MCF 10A (cell line): ENCODE results near the gene SUSD2. TPM values are rescaled to one million over a fixed set of nuclear protein-coding genes. Genes with fewer than 3 reads are reported as not detected.

Source experiments
- BruUV-seq: library from RNA; stranded (reverse); fragments of 400-500 nt; replicated peaks from 2 replicates; lab custom pipeline; 2021; lab: Mats Ljungman, UMichigan
- CTCF ChIA-PET: fragments of 300-600 bp; sonication (Branson Sonifier 250); formaldehyde crosslinking; extraction: SDS; loops from one replicate; lab custom pipeline; 2021; ENCODE audit warnings: antibody characterized with exemption, inconsistent platforms; lab: Yijun Ruan, JAX
- POLR2A ChIA-PET: fragments of 300-600, 350-650 bp; sonication (Branson Sonifier 250); formaldehyde crosslinking; extraction: SDS; loops from one replicate; lab custom pipeline; 2020; ENCODE audit warnings: antibody characterized with exemption, inconsistent platforms; lab: Yijun Ruan, JAX
- DNase-seq: peaks from one replicate; pipeline ENCODE4 v3.0.0-alpha.2; 2018; ENCODE audit not compliant: unreplicated experiment
- H3K27ac Mint-ChIP-seq: one replicate; pipeline ENCODE4 v1.8.0; 2022; ENCODE audit warnings: mild to moderate bottlenecking, low read depth, mixed read lengths; ENCODE audit not compliant: unreplicated experiment
- H3K27me3 Mint-ChIP-seq: one replicate; pipeline ENCODE4 v1.8.0; 2022; ENCODE audit warnings: mixed read lengths; ENCODE audit not compliant: insufficient read depth, unreplicated experiment
- H3K36me3 Mint-ChIP-seq: one replicate; pipeline ENCODE4 v1.8.0; 2022; ENCODE audit warnings: mild to moderate bottlenecking, moderate library complexity, mixed read lengths; ENCODE audit not compliant: insufficient read depth, unreplicated experiment
- H3K4me1 Mint-ChIP-seq: one replicate; pipeline ENCODE4 v1.8.0; 2022; ENCODE audit warnings: mixed read lengths; ENCODE audit not compliant: insufficient read depth, unreplicated experiment
- H3K4me3 Mint-ChIP-seq: one replicate; pipeline ENCODE4 v1.8.0; 2022; ENCODE audit warnings: mild to moderate bottlenecking, moderate library complexity, mixed read lengths; ENCODE audit not compliant: unreplicated experiment
- H3K9me3 Mint-ChIP-seq: one replicate; pipeline ENCODE4 v1.8.0; 2022; ENCODE audit warnings: mixed read lengths; ENCODE audit not compliant: unreplicated experiment
- CTCF ChIP-seq: fragments of 200-600 bp; IDR thresholded peaks from one replicate; pipeline ENCODE4 v1.8.0; 2022; ENCODE audit warnings: antibody characterized with exemption, mild to moderate bottlenecking; ENCODE audit not compliant: unreplicated experiment
- intact Hi-C: fragments of 100-400 bp; cut with micrococcal nuclease; formaldehyde crosslinking; loops from 2 replicates; pipeline ENCODE4 v1.14.1; 2022
- total RNA-seq: library from RNA; stranded (reverse); gene quantifications from 2 replicates; pipeline ENCODE4 v1.2.3, GENCODE V29; 2022

Gene SUSD2
- total RNA-seq, 1 experiment from 2014 or later: 32.8 TPM

DNA sequence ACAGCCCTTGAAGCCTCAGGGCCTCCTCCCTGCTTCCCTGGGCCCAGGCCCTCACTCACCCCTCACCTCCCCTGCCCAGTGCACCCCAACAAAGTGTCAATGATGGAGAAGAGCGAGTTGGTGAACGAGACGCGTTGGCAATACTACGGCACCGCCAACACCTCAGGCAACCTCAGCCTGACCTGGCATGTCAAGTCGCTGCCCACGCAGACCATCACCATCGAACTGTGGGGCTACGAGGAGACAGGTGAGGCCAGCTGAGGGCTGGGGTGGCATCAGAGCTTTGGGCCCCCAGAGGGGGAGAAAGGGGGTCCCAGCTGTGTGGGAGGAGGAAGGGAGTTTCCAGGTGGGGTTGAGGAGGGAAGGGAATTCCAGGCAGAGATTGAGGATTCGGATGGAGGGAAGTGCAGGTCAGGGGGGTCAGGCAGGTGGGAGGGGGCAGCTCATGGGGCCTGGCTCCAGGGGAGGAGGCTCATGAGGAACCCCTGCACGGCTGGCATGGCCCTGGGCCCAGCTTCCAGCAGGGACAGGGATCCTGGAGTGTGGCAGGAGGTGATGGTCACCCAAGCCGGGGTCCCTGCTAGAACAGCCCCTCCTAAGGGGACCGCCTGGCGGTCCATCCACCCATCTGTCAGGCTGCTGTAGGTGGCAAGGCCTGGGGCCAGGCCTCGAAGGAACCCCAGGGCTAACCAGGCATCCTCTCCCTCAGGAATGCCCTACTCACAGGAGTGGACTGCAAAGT, 2.9 kb downstream of the SUSD2 start:
- H3K27me3 Mint-ChIP-seq: no peaks in the 10 kb centered on the region
- intact Hi-C loops: no loop called here
- no TSS peak for BruUV-seq
- H3K4me3 Mint-ChIP-seq: no peak overlapping the region
- no peak for TF ChIP-seq CTCF
- no peaks in the 10 kb centered on the region for H3K9me3 Mint-ChIP-seq
- peaks cover 7% of the 10 kb centered on the region for H3K36me3 Mint-ChIP-seq
- no peak for DNase-seq
- no peak overlapping the region for H3K27ac Mint-ChIP-seq
- H3K4me1 Mint-ChIP-seq: peaks cover 11% of the 10 kb centered on the region
- CTCF ChIA-PET: interaction anchor here (0.7 to 1.1 kb wide), 3 partner anchors 10 to 63 kb away, joined by 3 to 5 read pairs (median 3); no protein-coding TSS in a partner anchor
- POLR2A ChIA-PET: no interaction called here

- TF ChIP-seq CTCF: no peak
- no peaks in the 10 kb centered on the region for H3K9me3 Mint-ChIP-seq
- H3K27ac Mint-ChIP-seq: no peak overlapping the region
- no peaks in the 10 kb centered on the region for H3K27me3 Mint-ChIP-seq
- DNase-seq: no peak
- peaks cover 7% of the 10 kb centered on the region for H3K36me3 Mint-ChIP-seq
- intact Hi-C loops: loop anchor here (5.0 kb wide), 1 partner anchor 203 kb away; the partner anchor contains the start of gene GSTT2
- CTCF ChIA-PET: interaction anchor here (0.6 to 1.1 kb wide), 2 partner anchors 33 to 62 kb away, joined by 3 read pairs; no protein-coding TSS in a partner anchor
- H3K4me1 Mint-ChIP-seq: peaks cover 19% of the 10 kb centered on the region
- H3K4me3 Mint-ChIP-seq: no peak overlapping the region
- TSS peak; percentile 9 for BruUV-seq
- POLR2A ChIA-PET: no interaction called here
These were observed 3.8 kb downstream of the SUSD2 start for GRCh38 chr22:24185001-24185500.

DNA sequence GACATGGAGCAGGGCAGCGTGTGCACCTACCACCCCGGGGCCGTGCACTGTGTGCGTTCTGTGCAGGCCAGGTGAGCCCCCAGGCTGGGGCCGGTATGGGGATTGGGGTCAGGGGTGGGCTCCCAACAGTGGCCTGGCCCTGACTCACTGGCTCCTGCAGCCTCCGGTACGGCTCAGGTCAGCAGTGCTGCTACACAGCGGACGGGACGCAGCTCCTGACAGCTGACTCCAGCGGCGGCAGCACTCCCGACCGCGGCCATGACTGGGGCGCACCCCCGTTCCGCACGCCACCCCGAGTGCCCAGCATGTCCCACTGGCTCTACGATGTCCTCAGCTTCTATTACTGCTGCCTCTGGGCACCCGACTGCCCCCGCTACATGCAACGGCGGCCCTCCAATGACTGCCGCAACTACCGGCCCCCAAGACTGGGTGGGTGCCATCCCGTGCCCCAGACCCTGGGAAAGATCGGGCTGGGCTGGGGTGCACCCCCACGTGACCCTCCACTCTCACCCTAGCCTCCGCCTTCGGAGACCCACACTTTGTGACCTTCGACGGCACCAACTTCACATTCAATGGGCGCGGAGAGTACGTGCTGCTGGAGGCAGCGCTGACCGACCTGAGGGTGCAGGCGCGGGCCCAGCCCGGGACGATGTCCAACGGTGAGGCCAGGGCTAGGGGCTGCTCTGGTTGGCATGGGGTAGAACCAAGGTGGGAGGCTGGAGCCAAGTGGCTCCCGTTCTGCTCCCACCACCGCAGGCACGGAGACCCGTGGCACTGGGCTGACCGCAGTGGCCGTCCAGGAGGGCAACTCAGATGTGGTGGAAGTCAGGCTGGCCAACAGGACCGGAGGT, 4.4 kb downstream of the SUSD2 start:
- Mint-ChIP-seq H3K4me3 (no peak overlapping the region), H3K27ac (no peak overlapping the region), H3K27me3 (no peaks in the 10 kb centered on the region), H3K4me1 (peaks cover 26% of the 10 kb centered on the region), H3K9me3 (no peaks in the 10 kb centered on the region), H3K36me3 (peaks cover 7% of the 10 kb centered on the region)
- no peak for DNase-seq
- CTCF ChIA-PET: interaction anchor here (0.6 kb wide), 2 partner anchors 11 to 34 kb away, joined by 3 read pairs; no protein-coding TSS in a partner anchor
- intact Hi-C loops: loop anchor here (5.0 kb wide), 1 partner anchor 203 kb away; the partner anchor contains the start of gene GSTT2
- TF ChIP-seq CTCF: no peak
- BruUV-seq: no TSS peak
- POLR2A ChIA-PET: no interaction called here
